CD4-positive, CD25-positive, alpha-beta regulatory T cell (primary cell): ENCODE results near the gene SCTR. TPM values are rescaled to one million over a fixed set of nuclear protein-coding genes. Genes with fewer than 3 reads are reported as not detected.

Experiments
- ATAC-seq, 2 donors: fragments of 150-1000 bp; cut with Tn5 transposase; one replicate each; pipeline ENCODE4 v1.10.0; 2021; ENCODE audit warnings: low read depth in 2 of 2, moderate number of reproducible peaks in 2 of 2, moderate library complexity in 1 of 2
- DNase-seq, 3 donors: peaks; one replicate each; pipeline versions ENCODE4 v3.0.0 to v3.0.0-alpha.2; 2012 to 2022; ENCODE audit warnings: mixed read lengths in 1 of 3
- H3K27ac ChIP-seq: one replicate; pipeline ENCODE4 v1.7.0; 2013; ENCODE audit warnings: mild to moderate bottlenecking, low read length; ENCODE audit not compliant: insufficient read depth, poor library complexity, severe bottlenecking
- H3K27me3 ChIP-seq: one replicate; pipeline ENCODE4 v1.7.0; 2013; ENCODE audit warnings: low read length; ENCODE audit not compliant: control insufficient read depth, insufficient read depth
- H3K36me3 ChIP-seq: one replicate; pipeline ENCODE4 v1.7.0; 2013; ENCODE audit warnings: mild to moderate bottlenecking, low read length, moderate library complexity; ENCODE audit not compliant: control insufficient read depth, insufficient read depth
- H3K4me1 ChIP-seq: 2 replicates; pipeline ENCODE4 v1.7.0; 2013; ENCODE audit warnings: mild to moderate bottlenecking, low read length; ENCODE audit not compliant: insufficient read depth, control insufficient read depth, poor library complexity, severe bottlenecking
- H3K4me3 ChIP-seq: one replicate; pipeline ENCODE4 v1.7.0; 2013; ENCODE audit warnings: low read depth, mild to moderate bottlenecking, low read length, moderate library complexity
- H3K9me3 ChIP-seq, 2 experiments: 1 replicate in 1 of 2; 2 replicates in 1 of 2; pipeline ENCODE4 v1.7.0; 2013; ENCODE audit warnings: low read length in 2 of 2, mild to moderate bottlenecking in 1 of 2, moderate library complexity in 1 of 2; ENCODE audit not compliant: control insufficient read depth in 2 of 2
- H3K27ac Mint-ChIP-seq, 3 donors: one replicate each; pipeline ENCODE4 v1.8.0; 2020 to 2022; ENCODE audit warnings: mild to moderate bottlenecking in 3 of 3, mixed read lengths in 3 of 3, moderate library complexity in 2 of 3
- H3K27me3 Mint-ChIP-seq: one replicate; pipeline ENCODE4 v1.8.0; 2022; ENCODE audit warnings: mild to moderate bottlenecking, mixed read lengths
- H3K36me3 Mint-ChIP-seq: one replicate; pipeline ENCODE4 v1.8.0; 2020; ENCODE audit warnings: mixed read lengths
- H3K4me1 Mint-ChIP-seq, 4 donors: one replicate each; pipeline ENCODE4 v1.8.0; 2020 to 2022; ENCODE audit warnings: mixed read lengths in 4 of 4, mild to moderate bottlenecking in 1 of 4
- H3K4me3 Mint-ChIP-seq, 4 donors: one replicate each; pipeline ENCODE4 v1.8.0; 2020 to 2022; ENCODE audit warnings: mild to moderate bottlenecking in 4 of 4, mixed read lengths in 4 of 4, moderate library complexity in 3 of 4
- H3K9me3 Mint-ChIP-seq, 7 donors: one replicate each; pipeline ENCODE4 v1.8.0; 2020 to 2022; ENCODE audit warnings: mixed read lengths in 7 of 7, mild to moderate bottlenecking in 3 of 7, moderate library complexity in 2 of 7
- polyA plus RNA-seq, 4 donors: library from polyadenylated mRNA; unstranded; fragments of 300-500 nt; fragmentation: Illumina TruSeq; gene quantifications; one replicate each; pipeline ENCODE4 v1.2.3, GENCODE V29; 2021
- total RNA-seq: library from RNA; stranded (reverse); gene quantifications from one replicate; pipeline ENCODE4 v1.2.3, GENCODE V29; 2022

SCTR gene
- total and polyA plus RNA-seq, 5 donors from 2014 or later = not detected

DNA sequence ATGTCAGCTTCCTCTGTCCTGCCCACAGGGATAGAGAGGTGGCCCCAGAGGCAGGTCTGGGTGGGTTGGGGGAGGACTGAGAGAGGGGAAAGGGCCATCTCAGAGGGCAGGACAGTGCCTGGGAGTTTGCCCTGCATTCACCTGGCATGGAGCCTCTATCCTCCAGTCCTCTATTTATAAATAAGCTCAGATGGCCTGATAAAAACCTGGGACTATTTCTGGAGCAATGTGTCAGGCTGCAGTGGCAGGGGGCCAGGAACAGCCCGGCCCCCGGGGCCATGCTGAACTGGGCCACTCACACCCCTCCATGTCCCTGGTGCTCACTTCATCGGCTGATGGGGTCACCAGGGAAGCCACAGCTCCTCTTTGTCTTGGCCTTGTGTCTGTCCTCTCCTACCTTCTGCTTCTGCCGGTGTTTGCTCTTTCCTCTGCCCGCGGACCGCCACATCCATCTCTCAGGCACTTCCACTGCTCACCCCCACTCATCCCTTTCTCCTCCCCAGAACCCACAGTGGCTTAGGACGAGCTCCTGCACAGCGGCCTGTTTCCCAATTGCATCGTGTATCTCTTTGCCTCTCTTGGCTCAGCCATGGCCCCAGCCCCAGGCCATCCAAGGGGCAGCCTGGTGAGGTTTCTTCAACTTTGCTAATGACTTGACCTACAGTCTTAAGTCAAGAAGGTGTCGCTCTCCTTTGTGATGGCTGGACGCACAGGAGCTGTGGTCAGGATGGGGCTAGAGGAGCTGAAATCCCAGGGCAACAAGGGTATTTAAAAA is 38.8 kb downstream of the SCTR start:
- no peak overlapping the region for H3K4me3 Mint-ChIP-seq
- H3K27me3 Mint-ChIP-seq = peaks cover 6% of the 10 kb centered on the region
- peaks cover 0 to 2% (median 0%) of the 10 kb centered on the region in 7 donors for H3K9me3 Mint-ChIP-seq
- no peak overlapping the region for H3K27ac ChIP-seq
- no peak for ATAC-seq
- H3K9me3 ChIP-seq = no peaks in the 10 kb centered on the region
- H3K4me3 ChIP-seq = no peak overlapping the region
- H3K4me1 Mint-ChIP-seq = no peaks in the 10 kb centered on the region
- H3K4me1 ChIP-seq = no peaks in the 10 kb centered on the region
- no peaks in the 10 kb centered on the region for H3K36me3 ChIP-seq
- no peak overlapping the region for H3K27ac Mint-ChIP-seq
- no peaks in the 10 kb centered on the region for H3K27me3 ChIP-seq
- no peaks in the 10 kb centered on the region for H3K36me3 Mint-ChIP-seq
- no peak for DNase-seq

DNA sequence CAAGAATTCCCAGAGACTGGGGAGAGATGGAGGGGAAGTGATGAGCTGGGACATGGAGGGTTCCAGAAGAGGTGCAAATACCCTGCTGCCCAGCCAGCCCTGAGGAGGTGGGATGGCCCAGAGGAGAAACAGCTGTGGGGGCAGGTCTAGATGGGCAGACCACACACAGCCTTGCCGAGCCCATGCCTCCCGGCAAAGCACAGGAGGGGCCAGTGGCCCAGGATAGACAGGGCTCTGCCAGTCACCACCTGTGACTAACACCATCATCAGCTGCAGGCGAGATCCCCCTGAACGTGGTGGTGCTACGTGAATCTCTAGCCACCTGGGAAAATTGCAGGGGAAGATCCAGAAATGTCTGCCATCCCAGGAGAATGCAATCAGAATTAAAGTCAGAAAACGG is 39.4 kb downstream of the SCTR start:
- no peak overlapping the region for H3K4me3 ChIP-seq
- Mint-ChIP-seq H3K4me3 (no peak overlapping the region), H3K36me3 (no peaks in the 10 kb centered on the region), H3K9me3 (peaks cover 0 to 2% (median 0%) of the 10 kb centered on the region in 7 donors), H3K27me3 (peaks cover 6% of the 10 kb centered on the region), H3K27ac (no peak overlapping the region), H3K4me1 (no peaks in the 10 kb centered on the region)
- H3K27me3 ChIP-seq = no peaks in the 10 kb centered on the region
- no peaks in the 10 kb centered on the region for H3K9me3 ChIP-seq
- ATAC-seq = no peak
- no peak for DNase-seq
- no peak overlapping the region for H3K27ac ChIP-seq
- no peaks in the 10 kb centered on the region for H3K4me1 ChIP-seq
- no peaks in the 10 kb centered on the region for H3K36me3 ChIP-seq

DNA sequence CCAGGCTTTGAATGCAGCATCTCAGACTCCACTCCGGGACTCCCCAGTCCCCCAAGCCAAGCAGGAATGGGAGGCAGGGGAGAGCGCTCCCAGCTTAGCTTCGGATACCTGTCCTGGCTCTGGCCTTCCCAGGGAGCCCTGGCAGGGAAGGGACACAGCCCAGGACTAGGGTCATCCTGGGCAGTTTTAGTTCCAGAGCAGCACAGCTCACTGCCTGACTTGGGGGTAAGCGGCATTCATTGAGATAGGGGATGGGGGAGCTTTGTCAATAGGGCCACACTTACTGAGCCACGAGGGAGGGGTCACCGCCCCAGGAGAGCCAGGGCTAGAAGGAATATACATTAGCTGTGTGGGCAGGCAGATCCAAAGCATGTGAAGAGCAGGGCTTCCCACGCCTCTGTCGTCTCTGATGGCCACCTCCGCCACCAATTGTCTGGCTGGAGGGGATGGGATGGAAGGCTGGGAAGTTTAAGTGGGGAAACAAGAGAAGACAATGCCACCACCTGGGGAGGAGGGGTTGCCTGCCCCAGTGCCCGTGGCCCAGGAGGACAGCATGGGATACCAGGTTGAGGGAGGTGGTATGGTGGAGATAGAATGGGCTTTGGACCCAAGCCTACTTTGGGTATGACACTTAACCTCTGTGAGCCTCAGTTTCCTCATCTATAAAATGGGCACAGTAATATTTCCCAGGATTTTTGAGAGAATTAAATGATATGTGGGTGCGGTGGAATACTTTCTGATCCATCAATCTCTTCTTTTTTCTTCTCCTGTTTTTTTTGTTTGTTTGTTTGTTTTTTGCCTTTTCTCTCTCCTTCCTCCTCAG is 40.2 kb downstream of the SCTR start:
- no peaks in the 10 kb centered on the region for H3K9me3 ChIP-seq
- no peaks in the 10 kb centered on the region for H3K27me3 ChIP-seq
- H3K27ac Mint-ChIP-seq = no peak overlapping the region
- no peaks in the 10 kb centered on the region for H3K36me3 ChIP-seq
- no peak overlapping the region for H3K4me3 ChIP-seq
- H3K36me3 Mint-ChIP-seq = no peaks in the 10 kb centered on the region
- no peak for ATAC-seq
- peaks cover 0 to 2% (median 0%) of the 10 kb centered on the region in 7 donors for H3K9me3 Mint-ChIP-seq
- H3K27me3 Mint-ChIP-seq = peaks cover 6% of the 10 kb centered on the region
- no peak overlapping the region for H3K27ac ChIP-seq
- H3K4me1 ChIP-seq = no peaks in the 10 kb centered on the region
- DNase-seq = no peak
- H3K4me1 Mint-ChIP-seq = no peaks in the 10 kb centered on the region
- H3K4me3 Mint-ChIP-seq = no peak overlapping the region

DNA sequence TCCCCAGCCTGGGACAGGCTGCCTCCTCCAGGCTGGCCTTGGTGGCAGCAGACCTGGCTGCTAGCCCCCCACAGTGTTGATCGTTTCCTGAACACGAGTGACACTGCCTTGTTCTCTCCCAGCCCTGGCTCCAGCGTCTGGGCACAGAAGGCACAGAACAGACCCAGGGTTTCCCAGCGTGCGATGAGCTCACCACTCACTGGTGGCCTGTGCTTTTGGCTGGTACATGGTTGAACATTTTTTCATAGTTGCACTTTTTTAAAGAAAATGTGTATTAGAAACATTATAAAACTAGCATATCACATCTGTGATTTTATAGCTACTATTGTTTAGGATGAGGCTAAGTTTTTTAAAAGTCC is 40.9 kb downstream of the SCTR start:
- peaks cover 6% of the 10 kb centered on the region for H3K27me3 Mint-ChIP-seq
- H3K9me3 Mint-ChIP-seq = peaks cover 0 to 2% (median 0%) of the 10 kb centered on the region in 7 donors
- H3K4me3 Mint-ChIP-seq = no peak overlapping the region
- H3K27me3 ChIP-seq = no peaks in the 10 kb centered on the region
- no peak overlapping the region for H3K27ac Mint-ChIP-seq
- no peaks in the 10 kb centered on the region for H3K4me1 ChIP-seq
- H3K36me3 ChIP-seq = no peaks in the 10 kb centered on the region
- ATAC-seq = no peak
- H3K4me3 ChIP-seq = no peak overlapping the region
- H3K9me3 ChIP-seq = no peaks in the 10 kb centered on the region
- H3K27ac ChIP-seq = no peak overlapping the region
- no peak for DNase-seq
- H3K36me3 Mint-ChIP-seq = no peaks in the 10 kb centered on the region
- H3K4me1 Mint-ChIP-seq = no peaks in the 10 kb centered on the region

DNA sequence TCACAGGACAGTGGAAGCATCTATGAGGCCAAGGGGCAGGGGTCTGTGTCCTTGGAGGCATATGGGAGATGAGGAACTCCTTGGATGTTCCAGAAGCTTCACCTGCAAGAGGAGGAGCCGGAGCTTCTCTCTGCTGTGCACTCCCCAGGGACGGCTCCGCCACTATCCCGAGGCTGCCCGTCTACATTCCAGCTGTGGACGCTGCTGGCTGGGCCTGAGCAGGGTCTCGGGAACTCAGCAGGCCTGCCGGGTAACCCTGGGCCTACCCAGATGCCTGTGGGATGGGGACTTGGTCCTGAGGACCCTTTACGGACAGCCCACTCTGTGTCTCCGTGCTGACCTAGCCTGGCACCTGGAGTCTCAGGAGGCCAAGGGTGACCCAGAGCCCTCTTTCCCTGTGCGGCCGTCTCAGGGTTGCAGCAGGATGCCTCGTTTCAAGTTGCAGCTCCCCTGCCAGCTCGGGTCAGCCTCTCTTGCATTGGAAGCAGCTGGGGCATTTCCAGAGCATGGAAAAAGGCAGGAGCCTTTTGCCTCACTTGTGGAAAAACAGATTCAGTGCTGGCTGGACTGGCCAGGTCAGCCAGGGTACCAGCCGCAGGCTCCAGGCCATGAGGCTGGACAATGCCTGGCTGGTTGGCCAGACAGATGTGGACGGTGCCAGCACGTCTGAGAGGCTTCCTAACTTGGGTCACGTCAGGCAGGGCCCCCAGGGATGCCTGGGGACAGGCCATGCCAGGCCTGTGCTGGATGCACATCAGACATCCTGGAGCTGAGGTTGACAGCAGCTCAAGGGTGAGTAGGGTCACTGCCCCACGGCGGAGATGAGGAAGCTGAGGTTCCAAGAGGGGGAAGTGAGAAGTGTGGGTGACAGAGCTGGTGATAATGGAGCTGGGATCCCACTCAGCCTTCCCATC is 41.5 kb downstream of the SCTR start:
- DNase-seq (no peak), ATAC-seq (no peak)
- no peak overlapping the region for H3K27ac ChIP-seq
- H3K36me3 ChIP-seq = no peaks in the 10 kb centered on the region
- peaks cover 0 to 2% (median 0%) of the 10 kb centered on the region in 7 donors for H3K9me3 Mint-ChIP-seq
- H3K36me3 Mint-ChIP-seq = no peaks in the 10 kb centered on the region
- H3K4me1 ChIP-seq = no peaks in the 10 kb centered on the region
- H3K4me3 Mint-ChIP-seq = no peak overlapping the region
- peaks cover 6% of the 10 kb centered on the region for H3K27me3 Mint-ChIP-seq
- no peaks in the 10 kb centered on the region for H3K9me3 ChIP-seq
- no peaks in the 10 kb centered on the region for H3K4me1 Mint-ChIP-seq
- H3K27me3 ChIP-seq = no peaks in the 10 kb centered on the region
- H3K4me3 ChIP-seq = no peak overlapping the region
- no peak overlapping the region for H3K27ac Mint-ChIP-seq

DNA sequence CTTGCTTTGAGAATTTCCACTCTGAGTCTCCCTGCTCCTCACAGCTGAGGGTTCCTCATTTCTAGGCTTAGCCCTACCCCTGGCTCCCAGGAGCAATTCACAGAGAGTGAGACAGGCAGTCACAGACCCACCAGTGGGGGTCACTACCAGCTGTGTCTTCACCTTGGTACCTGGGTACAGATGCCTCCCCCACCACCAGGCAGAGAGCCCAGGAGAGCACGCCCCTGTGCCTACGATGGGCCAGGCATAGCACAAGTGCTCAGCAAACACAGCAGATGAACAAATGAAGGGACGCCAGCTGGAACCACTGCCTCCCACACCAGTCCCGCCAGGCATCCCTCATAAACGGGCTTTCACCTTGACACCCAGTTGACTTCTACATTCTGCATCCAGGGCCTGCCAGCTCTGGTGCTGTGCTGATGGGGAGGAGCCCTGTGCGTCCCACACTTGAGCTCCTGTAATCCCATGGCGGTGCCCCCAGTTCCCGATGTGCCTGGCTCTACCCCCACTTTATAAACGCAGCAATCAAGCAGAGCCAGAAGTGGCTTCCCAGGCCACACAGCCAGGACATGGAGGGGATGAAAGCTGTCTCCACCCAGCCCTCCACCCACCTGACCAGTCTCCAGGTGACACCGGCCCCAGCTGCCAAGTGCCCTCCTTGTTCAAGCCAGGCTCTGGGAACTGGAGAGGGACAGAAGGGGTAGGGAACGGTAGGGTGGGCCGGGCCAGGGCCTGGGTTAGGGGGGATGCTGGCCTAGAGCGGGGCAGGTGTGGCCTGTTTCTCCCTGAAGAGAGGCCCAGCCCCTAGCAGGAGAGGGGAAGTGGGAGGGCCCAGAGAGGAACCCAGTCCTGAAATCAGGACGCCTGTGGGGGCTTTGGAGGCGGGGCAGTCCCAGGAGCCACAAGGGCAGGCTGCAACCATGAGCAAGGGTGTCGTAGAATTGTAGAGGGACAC is 42.5 kb downstream of the SCTR start:
- no peak overlapping the region for H3K27ac ChIP-seq
- H3K27me3 ChIP-seq = no peaks in the 10 kb centered on the region
- H3K4me1 ChIP-seq = no peaks in the 10 kb centered on the region
- H3K4me3 ChIP-seq = no peak overlapping the region
- peaks cover 0 to 2% (median 0%) of the 10 kb centered on the region in 7 donors for H3K9me3 Mint-ChIP-seq
- peaks cover 6% of the 10 kb centered on the region for H3K27me3 Mint-ChIP-seq
- no peaks in the 10 kb centered on the region for H3K9me3 ChIP-seq
- H3K36me3 Mint-ChIP-seq = no peaks in the 10 kb centered on the region
- DNase-seq (no peak), ATAC-seq (no peak)
- H3K4me1 Mint-ChIP-seq = no peaks in the 10 kb centered on the region
- no peaks in the 10 kb centered on the region for H3K36me3 ChIP-seq
- no peak overlapping the region for H3K4me3 Mint-ChIP-seq
- no peak overlapping the region for H3K27ac Mint-ChIP-seq

DNA sequence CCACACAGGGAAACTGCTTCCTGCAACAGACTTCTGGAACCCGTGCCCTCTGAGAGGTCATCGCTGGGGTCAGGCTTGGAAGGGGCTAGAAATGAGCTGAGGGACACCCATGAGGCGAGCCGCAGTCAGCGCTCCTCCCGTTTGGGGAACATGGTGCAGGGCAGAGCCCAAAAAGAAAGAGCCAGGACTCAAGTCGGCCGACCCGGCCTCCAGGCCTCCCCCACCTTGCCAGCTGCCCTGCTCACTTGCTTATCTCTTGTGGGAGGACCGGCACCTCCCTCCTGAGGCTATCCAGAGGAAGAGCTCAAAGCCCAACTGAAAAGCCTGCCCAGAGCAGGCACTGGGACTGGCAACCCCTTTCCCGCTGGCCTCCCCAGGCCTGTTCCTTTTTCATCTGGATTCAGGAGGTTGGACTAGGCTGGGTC is 43.6 kb downstream of the SCTR start:
- no peaks in the 10 kb centered on the region for H3K4me1 Mint-ChIP-seq
- peaks cover 6% of the 10 kb centered on the region for H3K27me3 Mint-ChIP-seq
- no peak overlapping the region for H3K27ac Mint-ChIP-seq

More for the DNA sequence above, 43.6 kb downstream of the SCTR start:
- no peaks in the 10 kb centered on the region for H3K9me3 ChIP-seq
- Mint-ChIP-seq H3K36me3 (no peaks in the 10 kb centered on the region), H3K4me3 (no peak overlapping the region), H3K9me3 (peaks cover 0 to 2% (median 0%) of the 10 kb centered on the region in 7 donors)
- no peak overlapping the region for H3K27ac ChIP-seq
- H3K4me3 ChIP-seq = no peak overlapping the region
- H3K36me3 ChIP-seq = no peaks in the 10 kb centered on the region
- H3K27me3 ChIP-seq = no peaks in the 10 kb centered on the region
- no peaks in the 10 kb centered on the region for H3K4me1 ChIP-seq
- no peak for DNase-seq
- ATAC-seq = no peak
